Endothelial cell of umbilical vein (primary cell): ENCODE measurements around the gene ARHGAP42. TPM values are rescaled to one million over a fixed set of nuclear protein-coding genes. Genes with fewer than 3 reads are reported as not detected.

Source experiments
- BruUV-seq: library from RNA; stranded (reverse); fragments of 400-500 nt; replicated peaks from 2 replicates; lab custom pipeline; 2021; lab: Mats Ljungman, UMichigan
- CTCF ChIA-PET: fragments of 300-600, 350-600 bp; sonication (Branson Sonifier 250); formaldehyde crosslinking; loops from one replicate; lab custom pipeline; 2021; ENCODE audit warnings: antibody characterized with exemption, inconsistent platforms; lab: Charles Lee
- POLR2A ChIA-PET: fragments of 300-600, 350-600 bp; sonication (Branson Sonifier 250); formaldehyde crosslinking; loops from one replicate; lab custom pipeline; 2021; ENCODE audit warnings: antibody characterized with exemption, inconsistent platforms; lab: Charles Lee
- DNase-seq: peaks from one replicate; pipeline ENCODE4 v3.0.0-alpha.2; 2011; ENCODE audit warnings: low read depth, low spot score
- FAIRE-seq: peaks from 2 replicates; lab custom pipeline; 2011; peaks lifted over from hg19 to GRCh38; lab: Jason Lieb, UNC
- H2AFZ ChIP-seq: 2 replicates; pipeline ENCODE4 v1.6.0; 2012; ENCODE audit warnings: low read depth, low read length, control low read depth, inconsistent platforms
- H3K27ac ChIP-seq: 2 replicates; pipeline ENCODE4 v1.5.1; 2011; ENCODE audit warnings: low read depth, mild to moderate bottlenecking, control low read depth, low read length, moderate library complexity; ENCODE audit not compliant: insufficient read depth
- H3K27me3 ChIP-seq, 2 experiments: 2 replicates each; pipeline versions ENCODE4 v1.6.0 to v1.6.1; 2011; ENCODE audit warnings: low read length in 2 of 2, mixed read lengths in 1 of 2; ENCODE audit not compliant: control insufficient read depth in 2 of 2, insufficient read depth in 2 of 2
- H3K36me3 ChIP-seq, 2 experiments: 2 replicates in 1 of 2; 3 replicates in 1 of 2; pipeline ENCODE4 v1.5.1; 2011; ENCODE audit warnings: low read length in 2 of 2, mild to moderate bottlenecking in 1 of 2, moderate library complexity in 1 of 2; ENCODE audit not compliant: control insufficient read depth in 2 of 2, insufficient read depth in 2 of 2; ENCODE audit errors: extremely low read depth in 1 of 2
- H3K4me1 ChIP-seq: 3 replicates; pipeline ENCODE4 v1.5.1; 2011; ENCODE audit warnings: mild to moderate bottlenecking, low read length; ENCODE audit not compliant: control insufficient read depth, insufficient read depth; ENCODE audit errors: extremely low read depth
- H3K4me2 ChIP-seq: 2 replicates; pipeline ENCODE4 v1.6.1; 2011; ENCODE audit warnings: low read length, control low read depth, mixed read lengths; ENCODE audit not compliant: insufficient read depth
- H3K4me3 ChIP-seq, 3 experiments: fragments of 200-600 bp in 1 of 3; sonication (generic), shearing (Covaris generic) in 1 of 3; replicated peaks in 1 of 3; 2 replicates each; pipeline ENCODE4 v1.5.1; 2011 to 2016; ENCODE audit warnings: control low read depth in 3 of 3, low read length in 3 of 3, mild to moderate bottlenecking in 2 of 3, inconsistent platforms in 1 of 3, low read depth in 1 of 3, moderate library complexity in 1 of 3; ENCODE audit not compliant: insufficient read depth in 1 of 3
- H3K79me2 ChIP-seq: 2 replicates; pipeline ENCODE4 v1.6.0; 2012; ENCODE audit warnings: low read length, inconsistent platforms; ENCODE audit not compliant: control insufficient read depth, insufficient read depth
- H3K9ac ChIP-seq: replicated peaks from 2 replicates; pipeline ENCODE3; 2011; ENCODE audit warnings: low read length, control low read depth; ENCODE audit not compliant: insufficient read depth; ENCODE audit errors: extremely low read depth
- H3K9me1 ChIP-seq: replicated peaks from 3 replicates; pipeline ENCODE4 v1.6.0; 2011; ENCODE audit warnings: mild to moderate bottlenecking, low read length; ENCODE audit not compliant: control insufficient read depth, insufficient read depth; ENCODE audit errors: extremely low read depth
- H3K9me3 ChIP-seq: replicated peaks from 2 replicates; pipeline ENCODE4 v1.5.1; 2012; ENCODE audit warnings: low read length, inconsistent platforms; ENCODE audit not compliant: control insufficient read depth, insufficient read depth
- H4K20me1 ChIP-seq: replicated peaks from 2 replicates; pipeline ENCODE3; 2011; ENCODE audit warnings: mild to moderate bottlenecking, low read length; ENCODE audit not compliant: control insufficient read depth, insufficient read depth; ENCODE audit errors: extremely low read depth
- CTCF ChIP-seq, 2 donors: IDR thresholded peaks; 1 replicate in 1 of 2; 2 replicates in 1 of 2; pipeline ENCODE4 v1.5.1; 2011; ENCODE audit warnings: low read length in 2 of 2, mild to moderate bottlenecking in 2 of 2, moderate library complexity in 2 of 2, control low read depth in 1 of 2, inconsistent platforms in 1 of 2, low read depth in 1 of 2; ENCODE audit not compliant: insufficient read depth in 1 of 2; ENCODE audit errors: extremely low read depth in 1 of 2
- EZH2 ChIP-seq: IDR thresholded peaks from 2 replicates; pipeline ENCODE4 v1.6.1; 2012; ENCODE audit warnings: borderline replicate concordance, low read depth, mild to moderate bottlenecking, moderate library complexity, low read length, inconsistent platforms; ENCODE audit not compliant: severe bottlenecking
- FOS ChIP-seq: IDR thresholded peaks from 2 replicates; pipeline ENCODE4 v1.6.1; 2011; ENCODE audit warnings: mild to moderate bottlenecking, low read length, moderate library complexity, borderline replicate concordance; ENCODE audit not compliant: insufficient read depth
- GATA2 ChIP-seq: IDR thresholded peaks from 2 replicates; pipeline ENCODE4 v1.7.0; 2011; ENCODE audit warnings: low read depth, mild to moderate bottlenecking, moderate library complexity, mixed read lengths, low read length; ENCODE audit not compliant: insufficient read length, insufficient read depth
- JUN ChIP-seq: IDR thresholded peaks from 2 replicates; pipeline ENCODE4 v1.6.1; 2011; ENCODE audit warnings: borderline replicate concordance, low read depth; ENCODE audit not compliant: insufficient read length, insufficient read depth
- MYC ChIP-seq: IDR thresholded peaks from one replicate; pipeline ENCODE4 v1.6.1; 2011; ENCODE audit warnings: mild to moderate bottlenecking, low read depth, low read length
- POLR2A ChIP-seq: IDR thresholded peaks from 2 replicates; pipeline ENCODE4 v1.6.1; 2012; ENCODE audit warnings: low read depth, mild to moderate bottlenecking, control low read depth, low read length
- POLR2AphosphoS5 ChIP-seq: IDR thresholded peaks from 2 replicates; pipeline ENCODE4 v1.6.1; 2012; ENCODE audit warnings: low read depth, mild to moderate bottlenecking, control low read depth, low read length, moderate library complexity; ENCODE audit not compliant: insufficient read depth
- dilution Hi-C: fragments of 300-500 bp; cut with MboI; formaldehyde crosslinking; loops from one replicate; pipeline ENCODE4 v1.15.0; 2019; ENCODE audit warnings: low sequenced_read_pairs; ENCODE audit not compliant: extremely low pct_ligation_motif_present
- intact Hi-C: fragments of 100-400 bp; cut with micrococcal nuclease; formaldehyde crosslinking; loops from one replicate; pipeline ENCODE4 v1.10.0; 2022
- polyA plus RNA-seq, 4 experiments: library from polyadenylated mRNA; depleted of rRNA in 3 of 4; stranded (reverse) in 3 of 4; unstranded in 1 of 4; fragments of >200 nt; gene quantifications; 2 replicates each; pipeline versions ENCODE4 v1.2.1 to v1.2.3, GENCODE V29; 2011 to 2012; ENCODE audit warnings: missing spikeins in 1 of 4
- total RNA-seq: library from RNA; stranded (reverse); gene quantifications from 2 replicates; pipeline ENCODE4 v1.2.3, GENCODE V29; 2021
- TF ChIP-seq, protein P1 (sequence below): IDR thresholded peaks from 2 replicates; pipeline ENCODE4 v1.6.1; 2011; ENCODE audit not compliant: insufficient read depth, insufficient read length

ARHGAP42 gene
- total and polyA plus RNA-seq, 2 donors (not counting 3 experiments of a cell fraction or from before 2014, with no cell fraction given): 1.8 to 2.4 TPM

DNA sequence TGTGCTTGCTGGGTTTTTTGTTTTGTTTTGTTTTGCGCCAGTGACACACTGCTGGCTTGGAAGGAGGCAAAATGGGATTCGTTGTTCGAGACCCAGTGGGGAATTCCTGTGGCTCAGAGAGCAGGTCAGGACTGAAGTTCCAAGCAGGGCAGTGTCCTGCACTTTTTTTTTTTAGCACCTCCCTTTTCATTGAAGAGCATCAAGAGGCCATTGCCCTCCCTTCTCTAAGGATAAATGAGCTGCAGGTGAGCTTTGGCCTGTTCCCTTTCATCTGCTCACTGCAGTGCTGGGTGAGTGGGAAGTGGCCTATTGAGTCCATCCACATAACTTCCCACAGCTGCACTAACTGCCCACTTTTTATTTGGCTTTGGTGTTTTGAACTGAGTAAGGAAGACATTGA is 87.8 kb downstream of the ARHGAP42 start:
- Histone ChIP-seq H3K27me3 (no peaks in the 10 kb centered on the region), H4K20me1 (no peaks in the 10 kb centered on the region), H3K27ac (no peak overlapping the region), H2AFZ (no peak overlapping the region), H3K4me3 (no peak overlapping the region), H3K4me1 (no peaks in the 10 kb centered on the region), H3K9me3 (no peaks in the 10 kb centered on the region), H3K4me2 (no peak overlapping the region), H3K36me3 (no peaks in the 10 kb centered on the region), H3K9ac (no peak overlapping the region), H3K9me1 (no peaks in the 10 kb centered on the region), H3K79me2 (no peaks in the 10 kb centered on the region)
- intact Hi-C loops (no loop called here), dilution Hi-C loops (no loop called here)
- DNase-seq (no peak), FAIRE-seq (no peak)
- BruUV-seq: no TSS peak
- ChIA-PET POLR2A (no interaction called here), CTCF (interaction anchor here (1.6 kb wide), 1 partner anchor 15 kb away, joined by 3 read pairs; no protein-coding TSS in a partner anchor)
- TF ChIP-seq MYC (no peak), POLR2A (no peak), CTCF (IDR thresholded peaks at IDR 0.05; ENCODE audit: extremely low read depth in 1 of 2, insufficient read depth in 1 of 2, low read depth in 1 of 2, low read length in 2 of 2) (no peak), POLR2AphosphoS5 (no peak), JUN (no peak), FOS (no peak), GATA2 (no peak), EZH2 (no peak)
- TF ChIP-seq, protein P1, sequence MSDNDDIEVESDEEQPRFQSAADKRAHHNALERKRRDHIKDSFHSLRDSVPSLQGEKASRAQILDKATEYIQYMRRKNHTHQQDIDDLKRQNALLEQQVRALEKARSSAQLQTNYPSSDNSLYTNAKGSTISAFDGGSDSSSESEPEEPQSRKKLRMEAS: no peak
